Ascending aorta (tissue), 2 donors: ENCODE data around the gene PLAGL1. TPM values are rescaled to one million over a fixed set of nuclear protein-coding genes. Genes with fewer than 3 reads are reported as not detected.

Experiments used
- DNase-seq, 2 donors: peaks; one replicate each; pipeline ENCODE4 v3.0.0-alpha.2; 2019; ENCODE audit warnings: low spot score in 2 of 2
- H3K27ac ChIP-seq, 2 donors: fragments of 200-600 bp; sonication (generic); one replicate each; pipeline ENCODE4 v1.5.1; 2016 to 2017; ENCODE audit warnings: mild to moderate bottlenecking in 1 of 2
- H3K27me3 ChIP-seq: fragments of 200-600 bp; sonication (generic); one replicate; pipeline ENCODE4 v1.5.1; 2017
- H3K36me3 ChIP-seq, 2 donors: fragments of 200-600 bp; sonication (generic); one replicate each; pipeline ENCODE4 v1.5.1; 2016
- H3K4me1 ChIP-seq, 2 donors: fragments of 200-600 bp; sonication (generic); one replicate each; pipeline ENCODE4 v1.5.1; 2016 to 2017; ENCODE audit warnings: mild to moderate bottlenecking in 1 of 2
- H3K4me3 ChIP-seq, 2 donors: fragments of 200-600 bp; sonication (generic); one replicate each; pipeline ENCODE4 v1.5.1; 2016 to 2017; ENCODE audit warnings: mild to moderate bottlenecking in 1 of 2
- H3K9me3 ChIP-seq, 2 donors: fragments of 200-600 bp; sonication (generic); one replicate each; pipeline ENCODE4 v1.5.1; 2016
- intact Hi-C: fragments of 100-400 bp; cut with DNase I; formaldehyde crosslinking; loops from one replicate; pipeline ENCODE4 v1.15.1; 2023
- total RNA-seq: library from RNA; depleted of rRNA; stranded (reverse); fragments of >200 nt; gene quantifications from one replicate; pipeline ENCODE4 v1.1.0, GENCODE V29; 2016
- TF ChIP-seq, protein P1 (sequence below), 3 experiments: fragments of 200-600 bp in 2 of 3; fragments of 450-650 bp in 1 of 3; sonication (generic) in 2 of 3; IDR thresholded peaks; one replicate each; pipeline ENCODE4 v1.5.1; 2016 to 2019; ENCODE audit warnings: antibody characterized with exemption in 3 of 3, mild to moderate bottlenecking in 1 of 3, moderate library complexity in 1 of 3

PLAGL1 gene
- total RNA-seq, 1 donor from 2014 or later: 86.3 TPM

DNA sequence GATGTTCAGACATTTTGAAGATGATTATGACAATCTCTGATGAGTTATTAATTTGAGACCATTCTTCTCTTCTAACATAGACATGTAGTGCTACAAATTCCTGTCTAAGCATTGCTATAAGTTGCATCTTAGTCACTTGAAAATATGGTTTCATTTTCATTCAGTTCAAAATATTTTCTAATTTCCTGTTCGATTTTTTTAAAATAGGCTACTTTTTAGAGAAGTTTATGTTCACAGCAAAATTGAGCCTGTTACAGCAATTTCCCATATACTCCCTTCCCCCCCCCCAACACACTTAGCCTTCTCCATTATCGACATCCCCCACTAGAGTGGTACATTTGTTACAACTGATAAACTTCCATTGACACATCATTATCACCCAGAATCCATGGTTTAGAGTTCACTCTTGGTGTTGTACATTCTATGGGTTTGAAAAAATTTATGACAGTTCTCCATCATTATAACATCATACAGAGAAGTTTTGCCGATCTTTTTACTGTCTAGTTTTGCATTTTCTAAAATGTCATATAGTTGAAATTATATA, 31.2 kb downstream of the PLAGL1 start:
- no peaks in the 10 kb centered on the region for H3K27me3 ChIP-seq
- no peak for DNase-seq
- TF ChIP-seq, protein P1, sequence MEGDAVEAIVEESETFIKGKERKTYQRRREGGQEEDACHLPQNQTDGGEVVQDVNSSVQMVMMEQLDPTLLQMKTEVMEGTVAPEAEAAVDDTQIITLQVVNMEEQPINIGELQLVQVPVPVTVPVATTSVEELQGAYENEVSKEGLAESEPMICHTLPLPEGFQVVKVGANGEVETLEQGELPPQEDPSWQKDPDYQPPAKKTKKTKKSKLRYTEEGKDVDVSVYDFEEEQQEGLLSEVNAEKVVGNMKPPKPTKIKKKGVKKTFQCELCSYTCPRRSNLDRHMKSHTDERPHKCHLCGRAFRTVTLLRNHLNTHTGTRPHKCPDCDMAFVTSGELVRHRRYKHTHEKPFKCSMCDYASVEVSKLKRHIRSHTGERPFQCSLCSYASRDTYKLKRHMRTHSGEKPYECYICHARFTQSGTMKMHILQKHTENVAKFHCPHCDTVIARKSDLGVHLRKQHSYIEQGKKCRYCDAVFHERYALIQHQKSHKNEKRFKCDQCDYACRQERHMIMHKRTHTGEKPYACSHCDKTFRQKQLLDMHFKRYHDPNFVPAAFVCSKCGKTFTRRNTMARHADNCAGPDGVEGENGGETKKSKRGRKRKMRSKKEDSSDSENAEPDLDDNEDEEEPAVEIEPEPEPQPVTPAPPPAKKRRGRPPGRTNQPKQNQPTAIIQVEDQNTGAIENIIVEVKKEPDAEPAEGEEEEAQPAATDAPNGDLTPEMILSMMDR (IDR thresholded peaks at IDR 0.05): no peak
- H3K4me1 ChIP-seq: peaks cover 0 to 4% of the 10 kb centered on the region in 2 donors
- no peak overlapping the region for H3K4me3 ChIP-seq
- no peaks in the 10 kb centered on the region for H3K36me3 ChIP-seq
- H3K9me3 ChIP-seq: no peaks in the 10 kb centered on the region
- no peak overlapping the region for H3K27ac ChIP-seq
- intact Hi-C loops: no loop called here

DNA sequence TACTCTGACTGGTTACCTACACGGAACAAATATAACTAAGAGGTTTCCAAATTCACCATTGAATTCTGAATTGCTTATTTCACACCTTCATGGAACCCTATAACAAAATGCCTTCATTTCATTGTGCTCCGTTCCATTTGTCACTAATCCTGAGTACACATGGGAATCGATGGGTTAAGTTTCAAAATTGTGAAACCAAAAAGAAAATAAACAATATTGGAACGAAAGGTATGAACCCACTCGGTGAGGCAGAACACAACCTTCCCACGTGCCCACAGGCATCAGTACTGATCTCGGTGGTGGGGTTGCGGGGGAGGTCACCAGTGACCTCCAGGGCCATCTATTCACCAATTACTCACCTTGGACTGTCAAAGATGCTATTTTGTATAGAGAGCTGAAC, 34.0 kb downstream of the PLAGL1 start:
- Histone ChIP-seq H3K36me3 (no peaks in the 10 kb centered on the region), H3K9me3 (no peaks in the 10 kb centered on the region), H3K27ac (no peak overlapping the region), H3K4me1 (peaks cover 7 to 16% of the 10 kb centered on the region in 2 donors), H3K4me3 (no peak overlapping the region), H3K27me3 (no peaks in the 10 kb centered on the region)
- intact Hi-C loops: loop anchor here (5.0 kb wide), 1 partner anchor 33 kb away; the partner anchor contains the start of gene PLAGL1
- TF ChIP-seq, protein P1 (IDR thresholded peaks at IDR 0.05): no peak
- DNase-seq: no peak

DNA sequence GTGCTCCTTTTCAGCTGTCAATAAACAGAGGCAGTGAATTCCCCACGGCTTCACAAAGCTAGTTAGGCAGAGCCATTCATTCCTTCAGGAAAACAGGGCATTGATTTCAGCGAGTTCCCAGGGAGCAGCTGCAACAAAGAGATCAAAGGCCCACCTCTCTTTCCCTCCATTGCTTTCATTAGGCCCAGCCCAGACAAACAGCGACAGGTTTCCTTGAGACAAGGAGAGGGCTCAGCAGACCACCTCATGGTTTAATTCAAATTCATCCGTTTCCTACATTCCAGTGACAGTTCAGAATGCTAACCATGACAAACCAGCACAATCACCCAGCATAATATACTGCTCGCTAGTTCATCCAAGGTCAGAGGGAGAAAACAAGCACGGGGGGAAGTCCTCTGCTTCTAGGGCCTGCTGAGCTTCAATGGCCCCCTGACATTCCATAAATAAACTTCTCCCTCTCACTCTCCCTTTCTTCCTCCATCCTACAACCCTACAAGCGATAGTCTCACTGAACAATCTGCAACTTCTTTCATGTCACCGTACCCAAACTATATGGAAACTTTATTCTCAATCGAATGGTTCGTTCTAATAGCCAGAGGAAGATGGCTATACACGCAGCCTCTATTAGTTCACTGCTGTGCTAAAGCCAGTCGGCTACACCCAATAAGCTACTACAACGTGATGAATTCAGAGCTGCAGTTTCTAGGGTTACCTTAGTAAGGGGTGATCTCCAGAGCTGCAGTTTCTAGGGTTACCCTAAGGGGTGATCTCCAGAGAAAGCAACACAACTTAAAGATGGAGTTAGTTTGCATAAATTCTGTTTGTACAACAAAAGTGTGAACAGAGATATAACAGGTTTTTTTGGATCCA, 34.7 kb downstream of the PLAGL1 start:
- intact Hi-C loops: loop anchor here (5.0 kb wide), 1 partner anchor 34 kb away; the partner anchor contains the start of gene PLAGL1
- TF ChIP-seq, protein P1 (IDR thresholded peaks at IDR 0.05): no peak
- Histone ChIP-seq H3K9me3 (no peaks in the 10 kb centered on the region), H3K36me3 (no peaks in the 10 kb centered on the region), H3K4me1 (peaks cover 7 to 16% of the 10 kb centered on the region in 2 donors), H3K27me3 (no peaks in the 10 kb centered on the region), H3K4me3 (no peak overlapping the region), H3K27ac (no peak overlapping the region)
- no peak for DNase-seq

GRCh38 chr6:143971482-143972205, 36.4 kb downstream of the PLAGL1 start:
- intact Hi-C loops: loop anchor here (5.0 kb wide), 1 partner anchor 36 kb away; the partner anchor contains the start of gene PLAGL1
- peak overlapping the region; percentile 46 to 53 for H3K27ac ChIP-seq
- H3K4me3 ChIP-seq: peak overlapping the region in 1 of 2 donors; percentile 26
- no peak for DNase-seq
- H3K36me3 ChIP-seq: no peaks in the 10 kb centered on the region
- TF ChIP-seq, protein P1 (IDR thresholded peaks at IDR 0.05): no peak
- no peaks in the 10 kb centered on the region for H3K9me3 ChIP-seq
- no peaks in the 10 kb centered on the region for H3K27me3 ChIP-seq
- H3K4me1 ChIP-seq: peaks cover 7 to 16% of the 10 kb centered on the region in 2 donors

GRCh38 chr6:143970456-143971218, 37.4 kb downstream of the PLAGL1 start:
- H3K4me3 ChIP-seq: peak overlapping the region in 1 of 2 donors; percentile 26
- no peaks in the 10 kb centered on the region for H3K9me3 ChIP-seq
- DNase-seq: no peak
- peaks cover 7 to 16% of the 10 kb centered on the region in 2 donors for H3K4me1 ChIP-seq
- peak overlapping the region; percentile 46 to 53 for H3K27ac ChIP-seq
- TF ChIP-seq, protein P1 (IDR thresholded peaks at IDR 0.05): no peak
- H3K27me3 ChIP-seq: no peaks in the 10 kb centered on the region
- no peaks in the 10 kb centered on the region for H3K36me3 ChIP-seq
- intact Hi-C loops: loop anchor here (5.0 kb wide), 1 partner anchor 37 kb away; the partner anchor contains the start of gene PLAGL1
